ENCODE results near the gene PHIP. TPM values are rescaled to one million over a fixed set of nuclear protein-coding genes. Genes with fewer than 3 reads are reported as not detected.
"Not testable (repeated sequence)": the region's sequence is repeated elsewhere in the genome, so short reads cannot be mapped to it uniquely, and the experiment has no call there.

The PHIP gene
- total RNA-seq, 1 donor from 2014 or later: 16.7 TPM

DNA sequence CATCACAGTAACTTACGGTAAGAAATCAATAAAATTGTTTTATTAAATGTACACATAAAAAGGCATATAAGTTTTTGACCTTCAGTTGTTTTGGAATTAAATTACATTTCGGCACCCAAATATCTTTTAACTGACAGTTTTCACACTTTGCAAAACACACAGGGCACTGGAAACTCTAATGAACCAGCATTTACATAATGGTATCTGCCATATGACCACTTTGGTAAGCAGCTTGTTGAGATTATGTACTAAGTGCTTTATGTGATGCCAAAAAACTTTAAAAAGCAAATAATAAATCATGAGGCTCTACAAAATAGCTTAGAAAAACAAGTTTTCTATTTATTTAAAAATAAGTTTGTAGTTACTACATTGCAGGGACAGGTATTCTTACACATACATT lies 142.5 kb downstream of the PHIP start:
- no peak for TF ChIP-seq CTCF (conservative IDR thresholded peaks at IDR 0.05; ENCODE audit: low read depth, low read length)

DNA sequence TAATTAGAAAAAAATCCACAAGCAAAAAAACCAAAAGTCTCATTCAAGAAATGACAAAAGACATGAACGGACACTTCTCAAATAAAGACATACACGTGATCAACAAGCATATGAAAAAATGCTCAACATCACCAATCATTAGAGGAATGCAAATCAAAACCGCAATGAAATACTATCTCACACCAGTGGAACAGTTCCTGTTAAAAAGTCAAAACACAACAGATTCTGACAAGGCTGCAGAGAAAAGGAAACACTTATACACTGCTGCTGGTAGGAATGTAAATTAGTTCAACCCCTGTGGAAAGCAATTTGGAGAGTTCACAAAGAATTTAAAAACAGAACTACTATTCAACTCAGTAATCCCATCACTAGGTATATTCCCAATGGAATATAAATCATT lies 152.7 kb downstream of the PHIP start:
- TF ChIP-seq CTCF (conservative IDR thresholded peaks at IDR 0.05; ENCODE audit: low read depth, low read length): no peak
- no peak for DNase-seq (ENCODE audit: low read depth)
- H3K4me3 ChIP-seq (ENCODE audit: low read depth, low read length): no peak overlapping the region

More for the DNA sequence above, 142.5 kb downstream of the PHIP start:
- DNase-seq (ENCODE audit: low read depth): no peak
- H3K4me3 ChIP-seq (ENCODE audit: low read depth, low read length): no peak overlapping the region

DNA sequence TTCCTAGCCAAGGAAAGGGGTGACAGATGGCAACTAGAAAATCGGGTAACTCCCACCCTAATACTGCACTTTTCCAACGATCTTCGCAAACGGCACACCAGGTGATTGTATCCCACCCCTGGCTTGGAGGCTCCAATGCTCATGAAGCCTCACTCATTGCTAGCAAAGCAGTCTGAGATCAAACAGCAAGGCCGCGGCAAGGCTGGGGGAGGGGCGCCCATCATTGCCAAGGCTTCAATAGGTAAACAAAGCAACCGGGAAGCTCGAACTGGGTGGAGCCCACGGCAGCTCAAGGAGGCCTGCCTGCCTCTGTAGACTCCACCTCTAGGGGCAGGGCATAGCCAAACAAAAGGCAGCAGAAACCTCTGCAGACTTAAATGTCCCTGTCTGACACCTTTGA lies 156.9 kb downstream of the PHIP start:
- DNase-seq (ENCODE audit: low read depth); H3K4me3 ChIP-seq (ENCODE audit: low read depth, low read length): not testable (repeated sequence)

DNA sequence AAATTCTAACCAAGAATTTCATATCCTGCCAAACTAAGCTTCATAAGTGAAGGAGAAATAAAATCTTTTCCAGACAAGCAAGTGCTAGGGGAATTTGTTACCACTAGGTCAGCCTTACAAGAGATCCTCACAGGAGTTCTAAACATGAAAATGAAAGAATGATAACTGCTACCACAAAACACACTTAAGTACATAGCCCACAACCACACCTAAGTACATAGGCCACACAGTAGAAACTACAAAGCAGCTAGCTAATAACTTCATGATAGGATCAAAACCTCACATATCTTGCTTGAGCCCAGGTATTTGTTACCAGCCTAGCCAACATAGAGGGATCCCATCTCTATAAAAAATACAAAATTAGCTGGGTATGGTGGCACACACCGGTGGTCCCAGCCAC lies 160.3 kb downstream of the PHIP start:
- TF ChIP-seq CTCF (conservative IDR thresholded peaks at IDR 0.05; ENCODE audit: low read depth, low read length): no peak
- no peak overlapping the region for H3K4me3 ChIP-seq (ENCODE audit: low read depth, low read length)
- DNase-seq (ENCODE audit: low read depth): no peak

- H3K4me3 ChIP-seq (ENCODE audit: low read depth, low read length): no peak overlapping the region
- DNase-seq (ENCODE audit: low read depth): no peak
- TF ChIP-seq CTCF (conservative IDR thresholded peaks at IDR 0.05; ENCODE audit: low read depth, low read length): no peak
Measured at GRCh38 chr6:78916411-78916810, 161.6 kb downstream of the PHIP start.

GRCh38 chr6:78911218-78911940 lies 166.7 kb downstream of the PHIP start:
- no peak overlapping the region for H3K4me3 ChIP-seq (ENCODE audit: low read depth, low read length)
- TF ChIP-seq CTCF (conservative IDR thresholded peaks at IDR 0.05; ENCODE audit: low read depth, low read length): no peak
- no peak for DNase-seq (ENCODE audit: low read depth)

- no peak for TF ChIP-seq CTCF (conservative IDR thresholded peaks at IDR 0.05; ENCODE audit: low read depth, low read length)
- peak overlapping the region; percentile 57 for H3K4me3 ChIP-seq (ENCODE audit: low read depth, low read length)
- DNase-seq (ENCODE audit: low read depth): no peak
Measured at GRCh38 chr6:78910591-78911171, 167.4 kb downstream of the PHIP start.
